Fibroblast of villous mesenchyme (primary cell): ENCODE results near the gene RPS6KA2. TPM values are rescaled to one million over a fixed set of nuclear protein-coding genes. Genes with fewer than 3 reads are reported as not detected.

ENCODE experiments used
- DNase-seq: peaks from one replicate; pipeline ENCODE4 v3.0.0-alpha.2; 2010; ENCODE audit warnings: low read depth
- H3K4me3 ChIP-seq: 2 replicates; pipeline ENCODE4 v1.5.1; 2011; ENCODE audit warnings: low read depth, mild to moderate bottlenecking, low read length
- total RNA-seq: library from RNA; depleted of rRNA; stranded (reverse); fragments of >200 nt; gene quantifications from 2 replicates; pipeline ENCODE4 v1.2.3, GENCODE V29; 2012
- TF ChIP-seq, protein P1 (sequence below): IDR thresholded peaks from 2 replicates; pipeline ENCODE4 v1.5.1; 2012; ENCODE audit warnings: low read depth, mild to moderate bottlenecking, low read length; ENCODE audit not compliant: insufficient read depth

Gene RPS6KA2
- 15.5 and 20.0 TPM in 2 replicates for total RNA-seq

DNA sequence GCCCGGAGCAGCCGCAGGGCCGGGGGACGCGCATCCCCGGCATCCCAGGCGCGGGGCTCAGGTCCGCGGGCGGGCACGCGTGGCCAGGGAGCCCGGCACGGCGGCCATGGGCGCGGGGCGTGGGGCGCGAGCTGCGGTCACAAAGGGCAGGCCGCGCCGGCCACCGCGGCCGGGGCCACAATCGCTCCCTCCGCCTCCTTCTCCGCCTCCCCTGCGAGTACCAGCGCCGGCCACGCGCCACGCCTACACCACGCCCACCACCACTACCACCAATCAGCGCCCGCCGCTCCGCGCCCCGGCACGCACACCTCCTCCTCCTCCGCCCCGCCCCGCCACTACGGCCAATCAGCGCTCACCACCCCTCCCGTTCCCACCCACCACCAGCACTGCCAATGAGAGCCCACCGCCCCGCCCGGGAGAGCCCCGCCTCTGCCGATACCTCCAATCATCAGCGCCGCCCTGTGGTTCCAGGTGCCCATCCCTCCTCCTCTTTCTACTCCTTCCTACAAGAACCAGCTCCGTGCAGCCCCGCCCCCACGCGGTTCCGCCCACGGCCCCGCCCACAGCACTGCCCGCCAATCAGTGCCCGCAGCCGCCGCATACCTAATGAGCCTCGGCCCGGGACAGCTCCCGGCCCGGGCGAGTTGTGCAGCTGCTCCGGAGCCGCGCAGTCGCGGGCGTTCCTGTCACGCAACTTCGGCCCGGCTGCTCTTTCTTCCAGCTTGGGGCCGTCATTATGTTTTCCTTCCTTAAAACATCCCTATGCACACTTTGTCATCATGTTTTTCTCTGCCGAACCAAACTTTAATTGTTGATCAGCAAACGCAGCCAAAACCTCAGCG is at the start of gene RPS6KA2:
RPS6KA2 (minus strand) TSS at position 219 of the 842 bp plus-strand sequence. CDS start 232 bp downstream, outside the sequence.
- H3K4me3 ChIP-seq: peak within 1 kb of the TSS; percentile 89
- TF ChIP-seq, protein P1, sequence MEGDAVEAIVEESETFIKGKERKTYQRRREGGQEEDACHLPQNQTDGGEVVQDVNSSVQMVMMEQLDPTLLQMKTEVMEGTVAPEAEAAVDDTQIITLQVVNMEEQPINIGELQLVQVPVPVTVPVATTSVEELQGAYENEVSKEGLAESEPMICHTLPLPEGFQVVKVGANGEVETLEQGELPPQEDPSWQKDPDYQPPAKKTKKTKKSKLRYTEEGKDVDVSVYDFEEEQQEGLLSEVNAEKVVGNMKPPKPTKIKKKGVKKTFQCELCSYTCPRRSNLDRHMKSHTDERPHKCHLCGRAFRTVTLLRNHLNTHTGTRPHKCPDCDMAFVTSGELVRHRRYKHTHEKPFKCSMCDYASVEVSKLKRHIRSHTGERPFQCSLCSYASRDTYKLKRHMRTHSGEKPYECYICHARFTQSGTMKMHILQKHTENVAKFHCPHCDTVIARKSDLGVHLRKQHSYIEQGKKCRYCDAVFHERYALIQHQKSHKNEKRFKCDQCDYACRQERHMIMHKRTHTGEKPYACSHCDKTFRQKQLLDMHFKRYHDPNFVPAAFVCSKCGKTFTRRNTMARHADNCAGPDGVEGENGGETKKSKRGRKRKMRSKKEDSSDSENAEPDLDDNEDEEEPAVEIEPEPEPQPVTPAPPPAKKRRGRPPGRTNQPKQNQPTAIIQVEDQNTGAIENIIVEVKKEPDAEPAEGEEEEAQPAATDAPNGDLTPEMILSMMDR: no peak
- peak; percentile 100 for DNase-seq

DNA sequence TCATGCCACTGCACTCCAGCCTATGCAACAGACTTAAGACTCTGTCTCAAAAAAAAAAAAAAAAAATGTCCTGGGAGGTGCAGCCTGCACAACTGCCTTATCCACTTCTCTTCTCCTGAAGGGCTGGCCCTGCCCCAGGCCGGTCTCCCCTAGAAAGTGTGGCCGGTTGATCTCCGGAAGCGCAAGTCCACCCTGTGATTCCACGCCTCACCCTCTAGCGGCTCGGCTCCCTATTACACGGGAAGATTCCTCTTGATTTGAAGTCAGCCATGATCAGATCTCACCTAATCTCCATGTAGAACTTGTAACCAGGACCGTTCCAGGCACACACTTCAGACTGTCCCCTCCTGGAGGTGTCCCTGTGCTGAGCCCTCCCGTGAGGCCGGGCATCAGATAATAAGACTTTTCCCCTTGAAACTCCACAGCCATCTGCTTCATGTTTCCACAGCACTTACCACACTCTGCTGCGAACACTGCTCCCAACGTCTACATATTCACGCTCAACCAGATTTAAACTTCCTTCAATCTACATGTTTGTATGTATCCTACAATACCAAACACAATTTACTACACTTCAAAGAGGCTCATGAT is 49.3 kb upstream of the RPS6KA2 start:
- H3K4me3 ChIP-seq: no peak overlapping the region
- no peak for DNase-seq
- TF ChIP-seq, protein P1: no peak

DNA sequence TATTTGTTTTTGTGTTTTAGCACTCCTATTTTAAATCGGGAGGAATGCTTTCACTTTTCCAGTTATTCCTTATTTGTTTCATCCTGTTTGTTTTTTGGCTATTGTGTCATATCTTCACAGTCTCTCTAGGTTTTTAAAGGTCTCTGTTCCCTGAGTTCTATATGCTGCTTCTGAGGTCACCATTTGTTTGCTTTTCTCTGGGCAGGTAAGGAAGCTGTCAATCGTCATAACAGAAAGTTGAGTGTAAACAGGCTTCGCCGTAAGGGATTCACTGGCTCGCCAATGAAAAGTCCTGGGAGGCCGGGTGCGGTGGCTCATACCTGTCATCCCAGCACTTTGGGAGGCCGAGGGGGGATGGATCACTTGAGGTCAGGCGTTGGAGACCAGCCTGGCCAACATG is 48.7 kb upstream of the RPS6KA2 start:
- TF ChIP-seq, protein P1: no peak
- no peak for DNase-seq
- no peak overlapping the region for H3K4me3 ChIP-seq

DNA sequence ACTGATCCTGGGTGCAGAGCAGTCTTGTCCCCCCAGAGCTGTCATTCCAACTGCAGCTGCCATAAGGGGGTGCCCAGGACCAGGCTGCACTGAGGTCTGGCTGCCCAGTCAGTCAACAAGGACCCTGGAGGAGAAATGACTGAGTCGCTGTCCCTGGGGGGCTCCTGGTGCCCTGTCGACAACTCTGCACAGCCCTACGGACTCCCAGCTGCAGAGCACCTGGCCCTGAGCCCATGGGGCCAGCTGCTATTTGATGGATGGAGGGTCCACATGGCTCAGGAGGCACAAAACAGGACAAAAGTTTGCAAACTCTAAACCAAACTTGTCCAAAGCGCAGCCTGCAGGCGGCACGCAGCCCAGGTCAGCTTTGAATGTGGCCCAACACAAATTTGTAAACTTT is 46.3 kb upstream of the RPS6KA2 start:
- DNase-seq: no peak
- no peak overlapping the region for H3K4me3 ChIP-seq
- TF ChIP-seq, protein P1: no peak

DNA sequence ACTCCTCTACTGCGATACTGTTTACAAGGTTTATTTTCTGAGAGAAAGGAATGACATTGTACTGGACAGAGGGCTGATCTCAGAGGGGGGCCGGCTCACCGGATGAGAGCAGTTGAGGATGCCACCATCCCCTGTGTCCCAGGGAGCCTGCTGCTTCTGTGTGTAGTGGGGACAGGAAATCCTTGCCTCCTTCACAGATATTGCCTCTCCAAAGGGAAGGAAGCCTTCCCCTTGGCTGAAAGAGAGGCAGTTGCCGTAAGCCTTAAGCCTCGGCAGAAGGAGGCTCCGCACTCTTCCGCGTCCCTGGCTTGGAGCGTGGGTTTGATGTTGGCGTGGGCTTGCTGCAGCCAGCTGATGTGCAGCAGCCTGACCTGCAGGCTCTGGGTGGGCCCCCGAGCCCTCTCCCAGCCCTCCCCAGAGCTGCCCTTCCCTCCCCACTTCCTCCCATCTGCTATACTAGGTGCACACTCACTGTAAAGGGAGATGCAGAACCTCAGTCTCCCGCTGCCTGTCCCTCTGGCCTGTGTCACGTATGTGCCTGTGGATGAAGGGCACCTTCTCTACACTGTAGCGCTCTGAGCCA is 45.7 kb upstream of the RPS6KA2 start:
- H3K4me3 ChIP-seq: no peak overlapping the region
- no peak for DNase-seq
- TF ChIP-seq, protein P1: no peak

DNA sequence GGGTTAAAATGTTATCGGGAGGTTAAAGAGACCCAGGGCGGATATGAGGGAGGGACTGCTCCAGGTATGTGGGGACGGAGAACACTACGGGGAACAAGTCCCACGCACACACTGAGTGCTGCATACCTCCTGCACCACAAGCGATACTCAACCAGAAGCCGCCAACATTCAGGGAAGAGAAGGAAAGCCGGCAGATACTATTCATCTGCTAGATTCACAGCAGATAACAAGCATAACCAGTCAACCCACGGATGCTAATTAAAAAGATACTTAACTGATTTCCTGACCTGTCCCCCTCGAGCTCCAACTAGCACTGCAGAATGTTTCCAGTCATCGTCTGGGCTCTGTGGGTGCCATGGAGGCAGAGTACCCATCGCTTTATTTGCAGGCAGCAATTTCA is 45.1 kb upstream of the RPS6KA2 start:
- no peak overlapping the region for H3K4me3 ChIP-seq
- TF ChIP-seq, protein P1: no peak
- no peak for DNase-seq
